GM13976 (cell line): ENCODE measurements around the gene R3HDM2.

Source experiments
- DNase-seq: peaks from one replicate; pipeline ENCODE4 v3.0.0; 2012; ENCODE audit warnings: low spot score
- in situ Hi-C: fragments of 300-500 bp; cut with MboI; formaldehyde crosslinking; loops from one replicate; pipeline ENCODE4 v1.12.0; 2022; ENCODE audit warnings: low sequenced_read_pairs, mixed read lengths, inconsistent platforms; ENCODE audit not compliant: unreplicated experiment
- TF ChIP-seq, protein P1 (sequence below): IDR thresholded peaks from 2 replicates; pipeline ENCODE4 v1.5.1; 2012; ENCODE audit warnings: borderline replicate concordance, mild to moderate bottlenecking; ENCODE audit not compliant: insufficient read depth; ENCODE audit errors: extremely low read depth, missing control alignments, control extremely low read depth

R3HDM2 gene

DNA sequence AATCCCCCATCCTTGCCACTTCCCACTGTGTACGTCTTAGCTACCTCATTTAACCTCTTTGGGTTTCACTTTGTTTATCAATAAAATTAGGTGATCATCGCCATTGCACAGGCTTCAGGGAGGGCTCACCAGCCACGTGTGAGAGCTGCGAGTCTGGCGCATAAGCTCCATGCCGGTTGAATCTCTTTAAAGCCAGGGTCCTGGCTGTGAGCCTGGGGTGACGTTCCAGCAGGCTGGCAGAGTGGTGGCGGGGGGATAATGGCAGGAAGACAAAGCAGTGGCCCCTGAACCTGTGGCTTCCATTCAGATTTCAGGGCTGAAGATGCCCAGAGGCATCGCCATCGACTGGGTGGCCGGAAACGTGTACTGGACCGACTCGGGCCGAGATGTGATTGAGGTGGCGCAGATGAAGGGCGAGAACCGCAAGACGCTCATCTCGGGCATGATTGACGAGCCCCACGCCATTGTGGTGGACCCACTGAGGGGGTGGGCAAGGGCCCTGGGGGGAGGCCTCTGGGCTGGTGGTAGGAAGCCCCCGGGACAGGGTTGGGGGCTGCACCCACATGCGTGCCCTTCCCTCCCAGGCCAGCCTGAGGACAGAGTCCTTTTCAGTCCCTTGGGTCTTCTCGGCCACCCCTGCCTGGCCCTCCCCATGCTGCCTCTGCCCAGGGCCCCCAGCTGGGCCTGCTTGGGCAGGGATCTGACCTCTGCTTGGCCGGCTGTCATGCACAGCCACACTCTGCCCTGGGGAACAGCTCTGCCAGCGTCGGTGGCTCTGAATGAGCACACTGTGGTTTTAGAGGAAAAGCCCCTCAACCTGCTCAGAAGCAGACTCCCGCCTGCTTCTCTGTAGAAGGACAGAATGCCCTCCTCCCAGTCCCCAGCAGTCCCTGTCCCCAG is 222.9 kb downstream of the R3HDM2 start:
- no peak for DNase-seq
- TF ChIP-seq, protein P1, sequence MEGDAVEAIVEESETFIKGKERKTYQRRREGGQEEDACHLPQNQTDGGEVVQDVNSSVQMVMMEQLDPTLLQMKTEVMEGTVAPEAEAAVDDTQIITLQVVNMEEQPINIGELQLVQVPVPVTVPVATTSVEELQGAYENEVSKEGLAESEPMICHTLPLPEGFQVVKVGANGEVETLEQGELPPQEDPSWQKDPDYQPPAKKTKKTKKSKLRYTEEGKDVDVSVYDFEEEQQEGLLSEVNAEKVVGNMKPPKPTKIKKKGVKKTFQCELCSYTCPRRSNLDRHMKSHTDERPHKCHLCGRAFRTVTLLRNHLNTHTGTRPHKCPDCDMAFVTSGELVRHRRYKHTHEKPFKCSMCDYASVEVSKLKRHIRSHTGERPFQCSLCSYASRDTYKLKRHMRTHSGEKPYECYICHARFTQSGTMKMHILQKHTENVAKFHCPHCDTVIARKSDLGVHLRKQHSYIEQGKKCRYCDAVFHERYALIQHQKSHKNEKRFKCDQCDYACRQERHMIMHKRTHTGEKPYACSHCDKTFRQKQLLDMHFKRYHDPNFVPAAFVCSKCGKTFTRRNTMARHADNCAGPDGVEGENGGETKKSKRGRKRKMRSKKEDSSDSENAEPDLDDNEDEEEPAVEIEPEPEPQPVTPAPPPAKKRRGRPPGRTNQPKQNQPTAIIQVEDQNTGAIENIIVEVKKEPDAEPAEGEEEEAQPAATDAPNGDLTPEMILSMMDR = no peak
- in situ Hi-C loops = no loop called here

DNA sequence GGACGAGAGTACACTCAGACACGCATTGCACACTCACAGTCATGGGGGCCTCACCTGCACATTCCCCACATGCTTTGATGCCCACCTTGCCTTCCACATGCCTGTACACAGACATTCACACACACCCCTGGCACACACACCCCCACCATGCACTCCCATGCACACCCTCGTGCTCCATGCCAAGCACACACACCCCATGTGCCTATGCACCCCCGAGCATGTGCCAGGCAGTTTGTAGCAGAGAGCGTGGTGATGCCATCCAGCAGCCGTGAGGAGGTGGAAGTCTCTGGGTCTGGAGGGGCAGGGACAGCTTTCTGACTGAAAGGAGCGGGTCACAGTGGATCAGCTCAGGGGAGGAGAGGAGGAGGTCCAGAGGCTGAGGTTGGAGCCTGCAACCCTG is 224.9 kb downstream of the R3HDM2 start:
- in situ Hi-C loops = no loop called here
- TF ChIP-seq, protein P1 = no peak
- no peak for DNase-seq

DNA sequence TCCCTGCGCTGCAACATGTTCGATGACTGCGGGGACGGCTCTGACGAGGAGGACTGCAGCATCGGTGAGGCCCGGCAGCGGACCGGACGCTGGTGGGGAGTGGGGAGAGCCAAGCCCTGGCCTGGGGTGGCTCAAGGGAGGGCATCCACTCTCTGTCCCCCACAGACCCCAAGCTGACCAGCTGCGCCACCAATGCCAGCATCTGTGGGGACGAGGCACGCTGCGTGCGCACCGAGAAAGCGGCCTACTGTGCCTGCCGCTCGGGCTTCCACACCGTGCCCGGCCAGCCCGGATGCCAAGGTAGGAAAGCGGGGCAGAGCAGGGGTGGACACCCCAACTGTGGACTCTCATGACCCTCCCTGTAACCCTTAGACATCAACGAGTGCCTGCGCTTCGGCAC is 225.7 kb downstream of the R3HDM2 start:
- TF ChIP-seq, protein P1 = no peak
- in situ Hi-C loops = no loop called here
- DNase-seq = no peak

DNA sequence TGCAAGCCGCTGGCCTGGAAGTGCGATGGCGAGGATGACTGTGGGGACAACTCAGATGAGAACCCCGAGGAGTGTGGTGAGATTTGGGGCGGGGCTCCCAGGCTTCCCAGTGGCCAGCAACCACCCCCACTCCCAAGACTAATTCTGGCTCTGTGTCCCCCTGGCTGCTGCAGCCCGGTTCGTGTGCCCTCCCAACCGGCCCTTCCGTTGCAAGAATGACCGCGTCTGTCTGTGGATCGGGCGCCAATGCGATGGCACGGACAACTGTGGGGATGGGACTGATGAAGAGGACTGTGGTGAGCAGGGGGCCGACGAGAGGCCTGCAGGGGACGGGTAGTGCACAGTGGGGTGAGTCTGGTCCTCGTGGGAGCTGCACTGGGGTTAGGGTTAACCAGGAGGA is 226.4 kb downstream of the R3HDM2 start:
- TF ChIP-seq, protein P1 = no peak
- in situ Hi-C loops = no loop called here
- no peak for DNase-seq

DNA sequence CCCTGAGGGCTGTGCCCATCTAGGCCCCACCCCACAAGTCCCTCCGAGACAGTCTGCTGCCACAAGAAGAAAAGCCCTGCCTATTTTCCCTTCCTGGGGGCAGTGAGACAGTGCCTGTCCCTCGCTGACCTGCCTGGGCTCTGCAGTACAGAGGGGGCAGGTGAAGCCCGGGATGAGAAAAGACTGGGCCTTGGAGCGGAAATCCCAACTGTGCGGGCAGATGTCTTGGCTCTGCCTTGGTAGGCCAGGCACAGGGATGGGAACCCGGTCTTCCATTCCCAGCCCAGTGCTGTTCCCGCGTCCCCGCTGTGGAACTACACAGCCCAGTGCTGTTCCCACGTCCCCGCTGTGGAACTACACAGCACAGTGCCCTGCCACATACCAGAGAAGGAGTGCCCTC is 227.1 kb downstream of the R3HDM2 start:
- TF ChIP-seq, protein P1 = no peak
- in situ Hi-C loops = no loop called here
- no peak for DNase-seq
